ENCODE results near the gene KCNH2. TPM values are rescaled to one million over a fixed set of nuclear protein-coding genes. Genes with fewer than 3 reads are reported as not detected.

KCNH2 gene
- polyA plus RNA-seq, 1 of the 3 experiments (the other 2 are of a cell fraction) = 2.2 TPM

GRCh38 chr7:151025924-151026671 lies 48.0 kb upstream of the KCNH2 start:
- POLR2A ChIA-PET = no interaction called here
- no peak for TF ChIP-seq CTCF (IDR thresholded peaks at IDR 0.05)
- TF ChIP-seq TAF1 (IDR thresholded peaks at IDR 0.05; ENCODE audit: borderline replicate concordance, low read depth, low read length) = no peak
- TF ChIP-seq RCOR1 (IDR thresholded peaks at IDR 0.05; ENCODE audit: low read length) = no peak
- Histone ChIP-seq H3K27me3 (ENCODE audit: insufficient read depth) (peaks cover 5% of the 10 kb centered on the region; the same call in 1 of the 2 replicates), H3K9me2 (no peaks in the 10 kb centered on the region), H4K20me1 (ENCODE audit: insufficient read depth) (no peaks in the 10 kb centered on the region), H3K4me3 (ENCODE audit: low read depth in 2 of 2, low read length in 1 of 2) (no peak overlapping the region), H3K4me1 (ENCODE audit: control insufficient read depth in 1 of 2, insufficient read depth in 2 of 2, low read depth in 1 of 2, low read length in 1 of 2) (peaks cover 7 to 10% of the 10 kb centered on the region in 2 experiments; a peak in 2 of 4 replicates), H3K79me2 (ENCODE audit: insufficient read depth) (peaks cover 26% of the 10 kb centered on the region), H3K27ac (ENCODE audit: low read depth in 2 of 2, low read length in 1 of 2) (no peak overlapping the region), H3F3A (replicated peaks; ENCODE audit: insufficient read depth) (peaks cover 5% of the 10 kb centered on the region), H3K4me2 (no peak overlapping the region), H3K36me3 (replicated peaks in 1 of 2; ENCODE audit: control insufficient read depth in 1 of 2, insufficient read depth in 2 of 2, low read length in 1 of 2) (peaks cover 0 to under 1% of the 10 kb centered on the region in 2 experiments), H2AFZ (ENCODE audit: low read depth) (no peak overlapping the region), H3K9me3 (no peaks in the 10 kb centered on the region), H3K9ac (no peak overlapping the region)
- WGBS (ENCODE audit: low lambda C conversion rate) = 66% methylated on average over 4 of the region's 4 CpGs
- no peak for DNase-seq
- CTCF ChIA-PET = interaction anchor here (0.7 to 6.4 kb wide), 6 partner anchors 8 to 86 kb away, joined by 3 to 73 read pairs (median 4); no protein-coding TSS in a partner anchor

GRCh38 chr7:151024435-151025056 lies 46.4 kb upstream of the KCNH2 start, which contains the start of gene ATG9B:
ATG9B (minus strand) TSS chr7:151024494; CDS start chr7:151024423, 71 bp downstream.
- no peaks in the 10 kb centered on the region for H3K9me3 ChIP-seq
- peaks cover 5% of the 10 kb centered on the region for H3F3A ChIP-seq (replicated peaks; ENCODE audit: insufficient read depth)
- TF ChIP-seq RXRA (IDR thresholded peaks at IDR 0.05; ENCODE audit: borderline replicate concordance, low read depth) (no peak), GATA2 (CRISPR knock-in tag; IDR thresholded peaks at IDR 0.05) (no peak), YY1 (IDR thresholded peaks at IDR 0.05; ENCODE audit: low read depth) (no peak), CHD2 (IDR thresholded peaks at IDR 0.05; ENCODE audit: low read length, partially characterized antibody) (no peak), FOXM1 (IDR thresholded peaks at IDR 0.05; ENCODE audit: low read depth) (no peak), SIN3A (IDR thresholded peaks at IDR 0.05; ENCODE audit: borderline replicate concordance, low read depth, low read length) (no peak), ELF1 (IDR thresholded peaks at IDR 0.05) (no peak)
- peaks cover 6 to 7% of the 10 kb centered on the region in 2 experiments; a peak in 2 of 4 replicates for H3K4me1 ChIP-seq (ENCODE audit: control insufficient read depth in 1 of 2, insufficient read depth in 2 of 2, low read depth in 1 of 2, low read length in 1 of 2)
- H3K36me3 ChIP-seq (replicated peaks in 1 of 2; ENCODE audit: control insufficient read depth in 1 of 2, insufficient read depth in 2 of 2, low read length in 1 of 2) = no peaks in the 10 kb centered on the region
- no peak within 1 kb of the TSS for H3K27ac ChIP-seq (ENCODE audit: low read depth in 2 of 2, low read length in 1 of 2)
- ChIA-PET POLR2A (no interaction called here), CTCF (interaction anchor here (0.7 to 8.3 kb wide), 6 partner anchors 12 to 143 kb away, joined by 3 to 107 read pairs (median 10); partner anchors contain the start of gene GBX1)
- no peak within 1 kb of the TSS for H3K4me2 ChIP-seq
- H3K9ac ChIP-seq = no peak within 1 kb of the TSS
- no peak within 1 kb of the TSS for H3K4me3 ChIP-seq (ENCODE audit: low read depth in 2 of 2, low read length in 1 of 2)
- no peaks in the 10 kb centered on the region for H3K9me2 ChIP-seq
- 69% methylated on average over 4 of the region's 4 CpGs for WGBS (ENCODE audit: low lambda C conversion rate)
- no peaks in the 10 kb centered on the region for H4K20me1 ChIP-seq (ENCODE audit: insufficient read depth)
- H2AFZ ChIP-seq (ENCODE audit: low read depth) = no peak within 1 kb of the TSS
- H3K79me2 ChIP-seq (ENCODE audit: insufficient read depth) = peaks cover 10% of the 10 kb centered on the region
- no peak for DNase-seq
- peaks cover 15% of the 10 kb centered on the region; the same call in 1 of the 2 replicates for H3K27me3 ChIP-seq (ENCODE audit: insufficient read depth)
